Epidermal melanocyte (primary cell): ENCODE data around the gene PHF24.
"Not testable (repeated sequence)": the region's sequence is repeated elsewhere in the genome, so short reads cannot be mapped to it uniquely, and the experiment has no call there.

Source experiments
- DNase-seq: peaks from one replicate; pipeline ENCODE4 v3.0.0; 2011; ENCODE audit warnings: low spot score; ENCODE audit not compliant: insufficient read length

The PHF24 gene

DNA sequence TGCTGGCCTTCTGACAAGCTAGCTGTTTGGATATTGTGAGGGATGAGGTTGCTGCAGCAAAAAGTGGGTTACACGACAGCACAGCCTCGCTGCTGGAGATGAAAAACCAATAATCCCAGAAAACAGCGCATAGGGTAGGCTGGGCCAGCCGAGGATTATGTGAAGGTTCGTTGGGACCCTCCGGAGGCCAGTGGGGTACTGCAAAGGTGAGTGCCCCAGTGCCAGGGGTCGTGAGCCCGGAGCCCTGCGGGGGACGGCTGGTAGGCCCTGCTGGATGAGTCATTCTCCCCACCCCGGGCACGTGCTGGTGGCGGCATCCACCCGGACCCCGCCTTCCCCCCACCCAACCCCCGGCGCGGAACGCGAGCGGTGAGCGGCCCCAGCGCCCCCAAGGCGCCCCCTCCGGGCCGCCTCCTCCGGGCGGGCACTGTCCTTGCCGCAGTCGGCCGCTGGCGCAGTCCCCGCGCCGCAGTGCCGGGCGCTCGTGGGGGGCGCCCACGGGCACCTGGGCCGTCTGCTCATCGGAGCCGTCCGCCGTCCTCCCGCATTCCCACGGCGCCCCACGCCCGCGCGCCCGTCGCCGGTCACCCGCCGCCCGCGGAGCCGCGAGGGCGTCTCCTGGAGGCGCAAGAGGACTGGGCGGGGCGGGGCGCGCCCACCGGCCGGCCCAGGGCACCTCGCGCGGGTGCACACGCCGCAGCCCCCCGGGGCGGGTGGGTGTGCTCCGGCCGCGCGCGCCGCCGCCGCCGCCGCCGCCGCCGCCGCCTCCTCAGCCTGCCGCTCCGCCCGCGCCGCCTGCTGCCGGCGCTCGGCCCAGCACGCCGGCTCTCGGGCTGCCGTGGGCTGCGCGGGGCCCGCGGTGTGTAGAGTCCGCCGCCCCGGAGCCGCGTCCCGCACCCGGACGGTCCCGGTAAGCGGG lies at the start of gene PHF24:
Gene PHF24, plus strand, starts transcription at position 794 of the 919 bp plus-strand sequence. CDS start 13,014 bp downstream, outside the sequence.
- DNase-seq = no peak

DNA sequence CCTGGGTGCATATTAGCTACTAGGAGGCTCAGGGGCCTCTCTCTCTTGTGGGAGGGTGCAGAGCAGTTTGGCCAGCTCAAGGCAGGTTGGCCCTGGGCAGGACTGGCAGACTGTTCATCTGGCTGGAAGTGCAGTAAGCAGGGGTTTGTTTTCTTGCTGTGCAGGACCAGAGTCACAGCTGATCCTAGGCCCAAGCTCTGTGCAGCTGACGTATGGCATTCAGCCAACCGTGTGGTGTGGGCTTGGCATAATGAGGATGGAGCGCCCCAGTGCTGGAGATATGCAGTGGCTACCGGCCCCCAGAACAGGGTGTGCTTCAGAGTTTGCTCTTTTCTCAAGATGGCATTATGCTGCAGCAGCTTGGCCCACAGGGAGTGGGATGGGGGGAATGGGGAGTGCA lies 31.0 kb upstream of the PHF24 start:
- DNase-seq = no peak

DNA sequence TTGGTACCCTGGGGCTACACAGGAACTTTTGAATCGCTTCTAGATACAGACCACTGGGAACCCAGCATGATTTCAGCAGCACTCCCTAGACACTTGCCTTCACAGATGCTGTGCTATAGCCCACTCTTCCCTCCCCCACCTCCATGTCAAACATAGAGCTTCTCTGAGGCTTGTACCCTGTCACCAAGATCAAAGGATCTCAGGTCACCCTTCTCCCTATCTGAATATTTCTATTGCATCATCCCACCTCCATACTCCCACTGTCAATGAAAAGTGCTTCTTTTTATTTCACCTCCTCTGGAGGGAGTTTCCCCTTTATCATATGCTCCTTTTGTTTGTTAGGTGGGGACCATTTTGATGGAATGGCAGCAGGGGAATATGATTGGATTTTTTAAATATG lies 29.2 kb upstream of the PHF24 start:
- no peak for DNase-seq

- no peak for DNase-seq
Measured at GRCh38 chr9:34929506-34930102, 28.5 kb upstream of the PHF24 start.

DNA sequence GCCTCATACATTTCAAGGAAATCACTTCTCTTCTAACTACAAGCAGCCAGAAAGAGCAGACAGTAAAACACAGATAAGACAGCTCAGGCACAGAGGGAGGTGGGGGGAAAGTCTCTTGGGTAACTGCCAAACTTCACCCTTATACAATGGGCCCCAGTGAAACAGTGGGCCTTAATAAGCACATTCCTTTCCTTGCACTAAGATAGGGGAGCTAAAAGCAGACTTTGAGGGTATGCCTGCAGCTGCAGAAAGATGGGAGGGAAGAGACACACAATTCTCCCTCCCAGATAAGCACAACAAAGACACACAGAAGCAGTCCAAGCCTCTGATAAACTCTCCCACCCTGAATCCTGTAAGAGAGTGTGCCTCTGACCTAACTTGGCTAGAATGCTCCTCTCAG lies 18.1 kb upstream of the PHF24 start:
- not testable (repeated sequence) for DNase-seq

GRCh38 chr9:34948451-34948850 lies 9.6 kb upstream of the PHF24 start:
- DNase-seq = no peak

DNA sequence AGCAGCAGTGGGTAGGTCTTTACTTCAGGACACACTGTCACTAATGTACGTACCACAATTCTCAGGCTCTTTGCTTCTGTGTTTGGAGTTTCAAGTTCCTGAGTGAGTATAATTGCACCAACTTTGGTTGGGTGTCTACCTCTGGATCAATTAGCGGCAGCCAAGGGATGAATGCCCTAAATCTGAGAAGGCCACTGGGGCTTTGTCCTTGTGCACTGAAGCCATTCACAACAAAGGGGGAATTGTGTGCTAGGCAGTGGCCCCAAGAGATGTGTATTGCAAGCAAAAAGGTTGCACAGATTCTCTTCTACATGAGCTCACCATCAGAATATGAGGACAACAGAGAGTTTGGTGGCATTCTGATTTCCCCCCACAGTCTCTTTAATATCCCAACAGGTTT lies 3.9 kb upstream of the PHF24 start:
- DNase-seq = no peak

- DNase-seq = not testable (repeated sequence)
Measured at GRCh38 chr9:34956066-34956465, 2.0 kb upstream of the PHF24 start.

DNA sequence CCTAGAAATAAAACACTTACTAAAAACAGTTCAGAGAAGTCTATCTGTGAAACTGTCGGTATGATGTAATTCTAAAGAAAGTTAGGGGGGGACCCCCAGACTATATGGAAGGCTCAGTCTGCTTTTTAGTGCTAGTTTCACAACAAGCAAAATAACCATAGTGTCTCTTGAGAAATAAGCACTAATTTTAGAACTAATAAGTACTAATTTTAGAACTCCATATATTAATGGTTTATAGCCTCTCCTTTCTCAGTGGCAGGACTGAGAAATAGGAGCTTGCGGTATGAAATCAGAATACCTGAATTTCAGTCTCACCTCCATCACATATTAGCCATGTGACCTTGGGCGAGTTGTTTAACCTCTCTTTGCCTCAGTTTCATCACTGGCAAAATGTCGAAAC lies 1.4 kb upstream of the PHF24 start:
- DNase-seq = no peak

DNA sequence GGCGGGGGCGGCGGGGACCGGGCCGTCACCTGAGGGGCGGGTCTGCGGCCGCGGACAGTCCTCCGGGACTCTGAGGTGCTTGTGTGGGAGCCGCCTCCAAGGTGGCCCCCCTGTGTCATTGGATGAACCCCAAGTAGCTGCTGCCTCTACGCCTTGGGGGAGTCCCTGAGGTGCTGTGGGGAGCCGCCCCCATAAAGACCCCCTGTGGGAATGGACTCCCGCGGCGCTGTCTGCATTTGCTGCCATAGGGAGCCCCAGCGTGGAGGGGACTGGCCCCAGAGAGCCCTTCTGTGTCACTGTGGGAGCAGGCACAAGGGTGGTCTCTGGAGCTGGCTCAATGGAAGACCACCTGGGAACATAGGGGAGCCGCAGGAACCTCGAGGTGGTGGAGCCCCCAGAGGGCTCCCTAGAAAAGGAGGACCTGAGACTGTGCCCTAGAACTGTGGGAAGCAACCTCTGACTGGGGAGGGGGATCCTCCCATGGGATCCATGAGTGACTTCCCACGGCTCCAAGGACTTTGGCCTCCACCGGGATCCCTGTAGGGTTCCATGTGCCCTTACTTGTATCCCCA lies 412 bp downstream of the PHF24 start:
- DNase-seq = no peak

DNA sequence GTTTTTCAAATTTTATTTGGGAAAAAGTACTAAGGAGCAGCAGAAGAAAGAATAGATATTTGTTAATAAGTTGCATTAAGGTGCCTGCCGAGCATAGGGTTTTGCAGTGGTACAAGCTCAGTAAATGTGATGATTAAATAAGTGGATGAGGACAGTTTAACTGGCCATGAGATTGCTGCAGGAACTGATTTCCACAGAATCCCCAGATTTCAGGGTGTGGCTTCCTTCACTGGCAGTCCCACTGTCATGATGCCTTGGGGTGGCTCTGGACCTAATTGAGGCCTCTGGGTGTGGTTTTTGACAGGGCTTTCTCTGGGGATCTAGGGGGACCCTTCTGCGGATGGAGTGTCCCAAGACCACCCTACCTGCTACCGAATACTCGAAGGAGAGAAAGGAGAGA lies 1.4 kb downstream of the PHF24 start:
- no peak for DNase-seq

DNA sequence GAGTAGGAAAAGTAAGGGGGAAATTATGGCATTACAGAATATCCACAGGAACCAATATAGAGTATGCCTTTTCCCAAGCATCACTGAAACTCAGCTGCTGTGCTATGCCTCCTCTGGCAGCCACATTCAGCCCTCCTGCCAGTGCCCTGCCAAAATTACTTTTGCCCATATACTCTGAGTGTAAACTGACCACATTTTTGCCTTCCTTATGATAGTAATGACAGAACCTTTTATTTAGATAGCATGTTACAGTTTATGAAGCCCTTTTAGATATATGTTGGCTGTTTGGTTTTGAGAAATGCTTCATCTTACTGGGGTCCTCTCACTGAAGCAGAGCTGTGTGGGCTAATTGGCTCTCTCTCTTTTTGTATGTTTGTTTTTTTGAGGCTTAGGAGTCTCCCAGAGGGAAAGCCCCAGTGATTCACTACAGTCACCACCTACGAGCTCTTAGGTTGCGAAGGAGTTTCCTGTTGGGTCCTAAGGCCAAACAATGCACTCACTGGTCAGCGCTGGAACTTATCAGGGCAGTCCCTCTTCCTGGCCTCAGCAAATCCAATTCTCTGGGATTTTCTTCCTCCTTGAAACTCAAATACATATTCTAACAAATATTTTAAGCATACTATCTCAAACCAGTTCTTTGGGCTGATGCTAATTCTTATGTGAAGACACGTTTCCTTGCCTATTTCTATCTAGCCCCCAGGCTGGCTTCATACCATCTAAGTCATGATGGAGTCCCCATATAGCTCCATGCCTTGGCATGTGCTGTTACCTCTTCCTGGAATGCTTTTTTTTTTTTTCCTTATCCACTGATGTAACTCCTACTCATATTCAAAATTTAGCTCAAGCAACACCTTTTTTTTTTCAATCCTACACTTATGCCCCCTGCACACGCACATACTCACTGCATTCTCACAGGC lies 3.7 kb downstream of the PHF24 start:
- DNase-seq = no peak

GRCh38 chr9:34962546-34962945 lies 4.5 kb downstream of the PHF24 start:
- DNase-seq = no peak

DNA sequence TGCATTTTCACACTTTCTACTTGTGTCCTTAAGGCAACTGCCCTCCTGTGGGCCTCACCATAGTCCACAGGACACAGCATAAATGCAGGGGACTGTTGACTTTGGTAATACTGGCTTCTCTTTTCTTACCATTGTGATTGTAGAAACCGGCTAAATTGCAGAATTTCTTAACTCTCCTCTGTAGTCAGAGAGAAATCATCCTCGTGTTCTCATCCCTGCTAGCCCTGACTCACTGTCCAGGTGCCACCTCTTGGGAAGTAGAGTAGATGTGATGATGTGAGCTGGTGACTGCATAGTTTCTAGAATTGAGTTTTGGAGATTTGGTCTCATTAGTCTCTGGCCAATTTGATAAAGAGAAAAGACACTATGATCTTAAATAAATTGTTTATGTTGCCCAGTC lies 5.5 kb downstream of the PHF24 start:
- DNase-seq = no peak

- no peak for DNase-seq
Measured at GRCh38 chr9:34964458-34964857, 6.4 kb downstream of the PHF24 start.

GRCh38 chr9:34971146-34971811 lies 13.2 kb downstream of the PHF24 start:
- no peak for DNase-seq

GRCh38 chr9:34974664-34975063 lies 16.6 kb downstream of the PHF24 start:
- no peak for DNase-seq

- no peak for DNase-seq
Measured at GRCh38 chr9:34976441-34976840, 18.4 kb downstream of the PHF24 start.

GRCh38 chr9:34976992-34977391 lies 18.9 kb downstream of the PHF24 start:
- no peak for DNase-seq

- no peak for DNase-seq
Measured at GRCh38 chr9:34980181-34980761, 22.2 kb downstream of the PHF24 start.

DNA sequence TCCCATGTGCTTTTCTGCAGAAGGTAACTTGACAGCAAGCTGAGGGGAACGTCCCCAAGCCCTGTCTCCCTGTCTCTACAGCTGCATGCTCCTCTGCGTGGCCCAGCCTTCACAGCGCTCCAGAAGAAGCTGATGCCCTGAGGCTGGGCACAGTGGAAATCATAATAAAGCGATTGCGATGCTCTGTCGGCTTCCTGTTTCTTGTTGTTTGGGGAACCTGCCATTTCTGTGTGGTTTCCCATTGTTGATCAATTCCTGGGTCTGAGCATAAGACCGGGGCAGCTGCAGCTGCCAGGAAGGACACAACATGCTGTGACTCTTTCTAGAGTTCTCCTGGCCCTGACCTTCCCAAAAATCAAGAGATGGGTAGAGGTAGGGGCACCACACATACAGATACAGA lies 24.3 kb downstream of the PHF24 start:
- no peak for DNase-seq
